H4 (cell line): ENCODE data around the gene ZDHHC21. TPM values are rescaled to one million over a fixed set of nuclear protein-coding genes. Genes with fewer than 3 reads are reported as not detected.
"Not testable (repeated sequence)": the region's sequence is repeated elsewhere in the genome, so short reads cannot be mapped to it uniquely, and the experiment has no call there.

Experiments used
- DNase-seq: peaks from one replicate; pipeline ENCODE4 v3.0.0-alpha.2; 2015; ENCODE audit warnings: low spot score
- total RNA-seq: library from RNA; depleted of rRNA; stranded (reverse); fragments of >200 nt; shearing (Covaris generic); gene quantifications from 2 replicates; pipeline ENCODE4 v1.2.3, GENCODE V29; 2014

Gene ZDHHC21
- total RNA-seq, 1 experiment from 2014 or later = 3.6 TPM

GRCh38 chr9:14682616-14683015, 10.6 kb downstream of the ZDHHC21 start:
- DNase-seq = not testable (repeated sequence)

- DNase-seq = no peak
These were observed 14.5 kb downstream of the ZDHHC21 start for GRCh38 chr9:14678776-14679175.

GRCh38 chr9:14677872-14678271, 15.4 kb downstream of the ZDHHC21 start:
- DNase-seq = no peak

DNA sequence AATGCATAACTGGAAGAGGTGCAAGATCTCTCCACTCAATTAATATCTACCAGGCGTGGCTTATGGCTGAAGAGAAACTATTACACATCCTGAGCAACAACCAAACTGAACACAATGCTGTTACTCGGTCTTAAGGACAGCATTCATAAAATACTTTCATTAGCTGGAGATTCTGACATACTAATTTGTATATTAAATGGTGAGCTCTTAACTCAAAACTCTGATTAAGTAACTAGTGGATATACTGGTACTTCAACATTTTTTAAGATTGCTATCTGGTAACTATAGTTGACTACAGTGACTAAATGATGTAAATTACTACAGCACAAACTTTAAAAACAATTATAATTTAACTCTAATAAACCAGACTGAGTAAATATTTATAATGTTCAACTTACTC, 15.8 kb downstream of the ZDHHC21 start:
- DNase-seq = no peak

- no peak for DNase-seq
These were observed 18.6 kb downstream of the ZDHHC21 start for GRCh38 chr9:14674630-14675029.

DNA sequence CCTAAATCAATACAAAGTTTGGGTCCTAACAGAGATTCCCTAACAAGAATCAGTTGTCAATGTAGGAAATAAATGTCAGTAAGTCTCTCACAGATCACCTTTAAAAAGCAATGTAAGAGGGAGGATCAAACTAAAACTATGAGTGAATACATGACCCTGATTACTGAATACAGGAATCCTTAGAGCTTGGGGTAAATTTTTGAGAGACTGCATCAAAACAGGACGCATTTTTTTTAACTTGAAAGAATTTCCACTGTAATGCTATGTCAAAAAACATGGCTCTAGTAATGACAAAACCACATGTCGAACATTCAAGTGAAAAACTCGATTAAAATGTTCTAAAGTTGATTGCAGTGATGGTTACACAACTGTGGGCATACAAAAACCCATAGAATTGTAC, 21.9 kb downstream of the ZDHHC21 start:
- DNase-seq = no peak

- DNase-seq = no peak
These were observed 22.5 kb downstream of the ZDHHC21 start for GRCh38 chr9:14670718-14671117.

- not testable (repeated sequence) for DNase-seq
These were observed 29.2 kb downstream of the ZDHHC21 start for GRCh38 chr9:14664022-14664421.

- no peak for DNase-seq
These were observed 31.2 kb downstream of the ZDHHC21 start for GRCh38 chr9:14662060-14662453.

- DNase-seq = peak; percentile 4
These were observed 31.7 kb downstream of the ZDHHC21 start for GRCh38 chr9:14661421-14662059.

- DNase-seq = no peak
These were observed 32.5 kb downstream of the ZDHHC21 start for GRCh38 chr9:14660721-14661120.

- DNase-seq = no peak
These were observed 38.3 kb downstream of the ZDHHC21 start for GRCh38 chr9:14654932-14655331.

- DNase-seq = no peak
These were observed 39.7 kb downstream of the ZDHHC21 start for GRCh38 chr9:14653511-14653910.

GRCh38 chr9:14652729-14653377, 40.4 kb downstream of the ZDHHC21 start:
- DNase-seq = peak; percentile 13

DNA sequence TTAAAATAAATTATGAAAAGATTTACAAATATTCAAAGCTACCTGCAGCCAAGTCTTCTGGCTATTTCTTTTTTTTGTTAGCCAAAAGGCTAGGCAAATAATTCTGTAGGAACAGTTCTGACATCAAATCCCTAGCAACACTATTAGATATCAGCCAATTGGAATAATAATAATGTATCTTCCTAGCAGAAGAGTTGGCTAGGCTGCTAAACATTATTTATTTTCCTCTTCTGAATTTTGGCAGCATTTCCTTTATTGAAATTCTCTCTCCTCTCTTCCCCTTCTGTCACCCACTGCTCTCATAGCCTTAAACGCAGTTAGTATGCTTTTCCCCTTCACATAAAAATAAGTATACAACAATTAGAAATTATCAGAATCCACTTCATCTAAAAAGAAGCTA, 42.6 kb downstream of the ZDHHC21 start:
- DNase-seq = no peak

DNA sequence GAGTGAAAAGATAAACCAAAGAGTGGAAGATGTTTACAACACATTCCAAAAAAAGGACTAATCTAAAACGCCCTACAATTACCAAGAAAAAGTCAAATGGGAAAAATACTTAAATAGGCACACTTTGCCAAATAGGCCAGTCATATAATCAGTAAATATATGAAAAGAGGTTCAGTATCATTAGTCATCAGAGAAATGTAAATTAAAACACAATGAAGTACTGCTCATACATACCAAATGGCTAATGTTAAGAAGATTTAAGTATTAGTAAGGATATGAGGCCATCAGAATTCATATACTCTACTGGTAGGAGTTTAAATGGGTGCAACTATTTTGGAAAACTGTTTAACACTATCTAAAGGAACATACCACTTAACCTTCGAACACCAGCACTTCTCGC, 47.6 kb downstream of the ZDHHC21 start:
- DNase-seq = no peak

DNA sequence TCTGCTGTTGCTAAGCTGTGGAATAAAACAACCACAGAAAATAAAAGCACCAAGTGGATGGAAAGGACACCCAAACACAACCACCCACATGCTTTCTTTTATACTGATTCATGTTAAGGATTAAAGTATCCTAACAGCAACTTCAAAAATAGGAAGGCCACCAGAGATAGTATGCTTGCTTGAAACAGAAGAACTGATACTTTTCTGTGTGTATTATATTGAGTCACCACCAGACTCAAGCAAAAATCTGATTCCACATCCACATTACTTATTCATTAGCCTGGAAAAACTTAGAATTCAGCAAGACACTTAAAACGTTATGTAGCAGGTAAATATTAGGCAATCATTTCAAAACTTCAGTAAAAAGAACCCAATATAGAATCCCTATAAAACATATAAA, 52.3 kb downstream of the ZDHHC21 start:
- DNase-seq = no peak

- no peak for DNase-seq
These were observed 52.9 kb downstream of the ZDHHC21 start for GRCh38 chr9:14640294-14640693.

DNA sequence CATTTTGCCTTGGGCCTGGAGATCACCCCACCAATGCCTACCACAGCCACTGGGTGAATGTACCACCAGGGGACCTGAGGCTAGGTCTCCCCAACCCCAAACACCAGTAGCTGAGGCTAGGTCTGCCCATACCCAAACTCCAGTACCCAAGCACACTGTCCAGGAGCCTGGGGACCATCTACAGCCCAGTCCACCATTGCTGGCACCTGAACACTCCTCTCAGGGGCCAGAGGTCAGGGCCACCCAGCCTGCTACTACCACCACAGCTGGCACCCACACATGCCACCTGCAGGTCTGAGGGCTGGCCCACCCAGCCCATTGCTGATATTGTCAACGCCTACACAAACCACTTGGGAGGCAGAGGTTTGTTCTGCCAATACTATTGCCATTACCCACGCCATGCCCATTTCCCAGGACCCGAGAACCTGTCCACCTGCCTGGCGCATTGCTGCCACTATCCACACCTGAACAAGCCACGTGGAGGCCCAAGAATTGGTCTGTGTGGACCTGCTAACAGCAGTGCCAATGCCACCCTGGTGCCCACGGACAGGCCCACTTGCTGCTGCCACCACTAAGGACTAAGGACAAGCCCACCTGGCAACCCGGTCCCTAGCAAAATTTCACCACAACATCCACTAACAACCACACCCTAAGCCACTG, 59.2 kb downstream of the ZDHHC21 start:
- DNase-seq = no peak

DNA sequence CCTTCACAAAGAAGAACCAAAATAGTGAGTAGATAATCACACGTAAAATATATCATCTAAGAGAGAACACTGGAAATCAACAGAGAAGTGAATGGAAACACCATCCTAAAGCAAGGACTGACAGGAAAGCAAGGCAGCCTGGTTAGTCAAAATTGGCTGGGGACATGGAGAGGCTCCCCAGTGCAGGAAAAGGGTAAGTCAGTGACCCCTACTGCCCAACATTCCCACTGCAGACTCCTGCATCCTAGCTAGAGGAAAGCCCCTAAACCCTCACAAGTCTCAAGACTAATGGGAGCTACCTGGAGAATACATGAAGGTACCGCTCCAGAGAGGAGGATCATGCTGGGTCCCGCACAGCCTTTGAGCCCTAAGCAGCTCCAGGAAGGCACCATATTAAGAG, 60.1 kb downstream of the ZDHHC21 start:
- no peak for DNase-seq

GRCh38 chr9:14627513-14627912, 65.7 kb downstream of the ZDHHC21 start:
- DNase-seq = no peak

DNA sequence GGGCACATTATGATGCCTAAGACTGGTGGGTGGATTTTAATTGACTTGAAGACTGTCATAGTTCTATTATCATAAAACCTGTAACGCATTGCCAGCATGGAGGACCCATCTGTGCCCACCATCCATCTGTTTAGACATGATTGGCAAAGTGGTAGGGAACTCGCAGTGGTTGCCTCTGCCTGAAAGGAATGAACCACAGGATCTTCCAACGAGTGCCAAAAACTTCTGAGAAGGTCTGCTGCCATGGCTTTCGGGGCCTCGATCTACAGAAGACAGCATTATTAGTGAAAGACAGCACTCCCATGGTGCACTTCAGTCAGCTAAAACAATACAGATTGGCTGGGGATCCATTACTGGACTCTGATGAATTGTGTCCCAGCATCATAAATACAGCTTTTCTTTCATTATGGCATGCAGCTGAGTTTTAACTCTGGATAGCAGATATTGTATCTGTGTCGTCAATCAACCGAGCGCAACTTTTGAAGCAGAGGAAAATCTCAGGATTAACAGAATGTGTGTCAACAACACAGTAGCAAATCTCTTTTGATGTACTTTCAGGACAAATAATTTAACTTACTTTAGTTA, 74.3 kb downstream of the ZDHHC21 start:
- no peak for DNase-seq
